ENCODE measurements around the gene GPS1.

Gene GPS1

DNA sequence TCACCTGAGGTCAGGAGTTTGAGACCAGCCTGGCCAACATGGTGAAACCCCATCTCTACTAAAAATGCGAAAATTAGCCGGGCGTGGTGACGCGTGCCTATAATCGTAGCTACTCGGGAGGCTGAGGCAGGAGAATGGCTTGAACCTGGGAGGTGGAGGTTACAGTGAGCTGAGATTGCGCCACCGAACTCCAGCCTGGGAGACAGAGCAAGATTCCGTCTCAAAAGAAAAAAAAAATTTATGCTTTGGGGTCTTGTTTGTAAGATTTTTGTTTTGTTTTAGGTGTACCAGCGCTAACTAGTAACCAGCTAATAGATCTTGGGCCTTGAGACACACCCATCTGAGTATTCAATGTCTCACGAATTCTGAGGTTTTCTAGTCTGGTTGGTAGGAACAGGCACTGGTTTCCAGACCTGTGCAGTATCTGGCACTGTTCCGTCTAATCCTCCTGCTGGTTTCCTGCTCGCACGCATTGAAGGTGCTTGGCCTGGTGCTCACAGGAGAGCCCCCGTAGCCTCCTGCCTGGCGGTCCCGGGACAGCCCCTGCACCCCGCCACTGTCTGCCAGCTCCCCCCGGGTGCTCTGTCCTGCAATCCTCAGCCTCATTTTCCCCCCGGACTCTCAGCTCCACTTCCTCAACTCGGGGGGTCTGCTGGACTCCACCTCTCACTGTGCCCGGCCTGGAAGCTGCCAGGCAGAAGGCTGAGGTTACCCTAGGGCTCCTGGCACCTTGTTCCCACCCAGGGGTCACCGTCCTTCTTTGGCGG lies 24.5 kb downstream of the GPS1 start:
- Histone ChIP-seq H3K9ac (ENCODE audit: low read length) (no peak overlapping the region), H2AFZ (ENCODE audit: low read depth, low read length, severe bottlenecking) (no peak overlapping the region), H3F3A (ENCODE audit: insufficient read depth) (peaks cover 9% of the 10 kb centered on the region; the same call in 1 of the 2 replicates), H3K27me3 (ENCODE audit: low read length) (no peaks in the 10 kb centered on the region), H3K4me3 (ENCODE audit: insufficient read depth, low read length, poor library complexity, severe bottlenecking) (no peak overlapping the region), H3K79me2 (ENCODE audit: insufficient read depth, low read length) (no peaks in the 10 kb centered on the region), H3K27ac (ENCODE audit: low read depth, low read length) (no peak overlapping the region), H3K36me3 (ENCODE audit: low read length) (no peaks in the 10 kb centered on the region), H3K4me2 (ENCODE audit: low read depth, low read length, poor library complexity, severe bottlenecking) (no peak overlapping the region), H4K20me1 (ENCODE audit: low read depth, low read length) (no peaks in the 10 kb centered on the region), H3K9me2 (replicated peaks; ENCODE audit: insufficient read depth, low read length) (no peaks in the 10 kb centered on the region), H3K9me3 (ENCODE audit: insufficient read depth, low read length) (no peaks in the 10 kb centered on the region)
- TF ChIP-seq EZH2phosphoT487 (conservative IDR thresholded peaks at IDR 0.05; ENCODE audit: low read length), result no peak
- TF ChIP-seq, protein P1, sequence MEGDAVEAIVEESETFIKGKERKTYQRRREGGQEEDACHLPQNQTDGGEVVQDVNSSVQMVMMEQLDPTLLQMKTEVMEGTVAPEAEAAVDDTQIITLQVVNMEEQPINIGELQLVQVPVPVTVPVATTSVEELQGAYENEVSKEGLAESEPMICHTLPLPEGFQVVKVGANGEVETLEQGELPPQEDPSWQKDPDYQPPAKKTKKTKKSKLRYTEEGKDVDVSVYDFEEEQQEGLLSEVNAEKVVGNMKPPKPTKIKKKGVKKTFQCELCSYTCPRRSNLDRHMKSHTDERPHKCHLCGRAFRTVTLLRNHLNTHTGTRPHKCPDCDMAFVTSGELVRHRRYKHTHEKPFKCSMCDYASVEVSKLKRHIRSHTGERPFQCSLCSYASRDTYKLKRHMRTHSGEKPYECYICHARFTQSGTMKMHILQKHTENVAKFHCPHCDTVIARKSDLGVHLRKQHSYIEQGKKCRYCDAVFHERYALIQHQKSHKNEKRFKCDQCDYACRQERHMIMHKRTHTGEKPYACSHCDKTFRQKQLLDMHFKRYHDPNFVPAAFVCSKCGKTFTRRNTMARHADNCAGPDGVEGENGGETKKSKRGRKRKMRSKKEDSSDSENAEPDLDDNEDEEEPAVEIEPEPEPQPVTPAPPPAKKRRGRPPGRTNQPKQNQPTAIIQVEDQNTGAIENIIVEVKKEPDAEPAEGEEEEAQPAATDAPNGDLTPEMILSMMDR (IDR thresholded peaks at IDR 0.05; ENCODE audit: insufficient read depth, low read length, poor library complexity, severe bottlenecking), result no peak

DNA sequence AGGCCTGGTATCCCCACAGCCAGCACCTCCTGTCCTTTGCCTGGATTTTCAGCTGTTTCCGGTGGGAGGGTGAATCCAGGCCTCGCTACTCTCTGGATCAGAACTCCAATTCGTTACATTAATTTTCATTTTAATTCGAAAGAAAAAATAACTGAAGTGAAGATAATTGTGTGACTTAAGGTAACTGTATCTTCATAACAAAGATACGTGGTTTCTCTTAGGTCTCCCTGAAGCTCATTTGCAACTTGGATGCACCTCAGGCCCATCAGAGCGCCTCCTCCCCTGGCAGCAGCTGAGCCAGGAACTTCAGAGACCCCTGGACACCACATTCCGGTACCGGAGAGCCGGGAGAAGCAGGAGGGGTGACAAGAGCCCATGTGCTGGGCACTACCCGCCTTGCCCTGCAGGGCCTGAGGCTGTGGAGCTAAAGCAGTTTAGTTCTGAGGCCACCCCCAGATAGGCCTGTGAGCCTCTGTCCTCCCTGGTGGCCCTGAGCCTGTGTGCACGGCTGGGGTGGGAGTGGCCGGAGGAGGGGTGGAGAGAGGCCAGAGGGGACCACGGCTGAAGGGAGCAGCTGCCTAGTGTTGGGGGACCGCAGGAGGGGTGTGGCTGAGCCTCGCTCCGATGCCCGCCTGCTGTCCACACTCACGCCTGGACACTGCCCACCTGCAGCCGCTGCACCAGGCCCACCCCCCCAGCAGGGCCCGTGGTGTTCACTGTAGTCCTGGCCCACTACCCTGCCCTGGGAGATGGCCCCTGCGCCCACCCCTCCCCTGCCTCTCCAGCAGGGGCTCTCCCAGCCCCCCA lies 25.3 kb downstream of the GPS1 start:
- no peak overlapping the region for H3K27ac ChIP-seq (ENCODE audit: low read depth, low read length)
- no peaks in the 10 kb centered on the region for H3K79me2 ChIP-seq (ENCODE audit: insufficient read depth, low read length)
- H3K9me3 ChIP-seq (ENCODE audit: insufficient read depth, low read length), result no peaks in the 10 kb centered on the region
- peaks cover 9% of the 10 kb centered on the region; the same call in 1 of the 2 replicates for H3F3A ChIP-seq (ENCODE audit: insufficient read depth)
- no peaks in the 10 kb centered on the region for H3K27me3 ChIP-seq (ENCODE audit: low read length)
- no peaks in the 10 kb centered on the region for H3K9me2 ChIP-seq (replicated peaks; ENCODE audit: insufficient read depth, low read length)
- TF ChIP-seq EZH2phosphoT487 (conservative IDR thresholded peaks at IDR 0.05; ENCODE audit: low read length), result no peak
- TF ChIP-seq, protein P1 (IDR thresholded peaks at IDR 0.05; ENCODE audit: insufficient read depth, low read length, poor library complexity, severe bottlenecking), result no peak
- H3K36me3 ChIP-seq (ENCODE audit: low read length), result no peaks in the 10 kb centered on the region
- no peaks in the 10 kb centered on the region for H4K20me1 ChIP-seq (ENCODE audit: low read depth, low read length)
- H3K9ac ChIP-seq (ENCODE audit: low read length), result no peak overlapping the region
- no peak overlapping the region for H3K4me2 ChIP-seq (ENCODE audit: low read depth, low read length, poor library complexity, severe bottlenecking)
- H3K4me3 ChIP-seq (ENCODE audit: insufficient read depth, low read length, poor library complexity, severe bottlenecking), result no peak overlapping the region
- no peak overlapping the region for H2AFZ ChIP-seq (ENCODE audit: low read depth, low read length, severe bottlenecking)

DNA sequence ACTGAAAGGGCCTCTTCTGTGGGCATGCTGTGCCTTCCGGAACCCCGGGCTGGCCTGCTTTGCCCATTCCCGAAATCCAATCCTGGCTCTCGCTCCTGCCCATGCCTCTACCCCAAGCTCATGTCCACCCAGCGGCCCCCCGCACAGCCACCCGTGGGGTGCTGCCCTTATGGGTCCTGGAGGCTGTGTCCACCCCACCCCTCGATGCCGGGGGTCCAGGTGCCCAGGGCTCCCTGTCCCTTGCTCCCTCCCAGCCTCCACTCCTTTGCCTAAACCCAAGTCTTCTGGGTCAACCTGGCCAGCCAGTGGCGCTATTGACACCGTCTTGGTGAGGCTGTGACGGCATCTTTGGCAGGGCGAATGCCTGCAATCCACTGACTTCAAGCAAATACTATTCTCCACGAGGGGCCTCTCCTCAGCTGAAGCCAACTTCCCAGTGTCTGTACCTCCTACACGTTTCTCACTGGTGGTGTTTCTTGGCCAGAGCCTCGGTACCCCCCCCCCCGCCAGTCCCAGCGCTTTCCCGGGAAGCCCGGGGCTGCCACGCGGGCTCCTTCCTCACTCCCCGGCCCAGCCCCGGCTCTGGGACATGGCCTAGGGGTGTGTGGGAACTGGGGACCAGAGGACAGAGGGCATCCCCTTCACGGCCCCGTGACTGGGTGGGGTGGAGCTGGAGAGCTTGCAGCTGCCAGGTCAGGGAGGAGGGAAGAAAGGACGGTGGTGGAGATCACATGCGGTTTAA lies 26.1 kb downstream of the GPS1 start:
- Histone ChIP-seq H2AFZ (ENCODE audit: low read depth, low read length, severe bottlenecking) (no peak overlapping the region), H3K9me3 (ENCODE audit: insufficient read depth, low read length) (no peaks in the 10 kb centered on the region), H3K36me3 (ENCODE audit: low read length) (no peaks in the 10 kb centered on the region), H3K27me3 (ENCODE audit: low read length) (no peaks in the 10 kb centered on the region), H3K4me2 (ENCODE audit: low read depth, low read length, poor library complexity, severe bottlenecking) (no peak overlapping the region), H4K20me1 (ENCODE audit: low read depth, low read length) (no peaks in the 10 kb centered on the region), H3K4me3 (ENCODE audit: insufficient read depth, low read length, poor library complexity, severe bottlenecking) (no peak overlapping the region), H3F3A (ENCODE audit: insufficient read depth) (peaks cover 9% of the 10 kb centered on the region; the same call in 1 of the 2 replicates), H3K9ac (ENCODE audit: low read length) (no peak overlapping the region), H3K27ac (ENCODE audit: low read depth, low read length) (no peak overlapping the region), H3K9me2 (replicated peaks; ENCODE audit: insufficient read depth, low read length) (no peaks in the 10 kb centered on the region), H3K79me2 (ENCODE audit: insufficient read depth, low read length) (no peaks in the 10 kb centered on the region)
- TF ChIP-seq, protein P1 (IDR thresholded peaks at IDR 0.05; ENCODE audit: insufficient read depth, low read length, poor library complexity, severe bottlenecking), result no peak
- no peak for TF ChIP-seq EZH2phosphoT487 (conservative IDR thresholded peaks at IDR 0.05; ENCODE audit: low read length)
